ENCODE measurements around the gene MED13L.

- TF ChIP-seq CTCF (IDR thresholded peaks at IDR 0.05) (peak in 2 of 3 donors; percentile 42 to 54), POLR2A (IDR thresholded peaks at IDR 0.05) (peak; percentile 38)
Measured at GRCh38 chr12:116277467-116278278, at the start of gene MED13L.
